Prostate gland (tissue), 2 donors: ENCODE results near the gene NCOA5. TPM values are rescaled to one million over a fixed set of nuclear protein-coding genes. Genes with fewer than 3 reads are reported as not detected.
A peak's percentile ranks its signal among the peaks of the same experiment; 100 is the strongest.

ENCODE experiments used
- DNase-seq: peaks from one replicate; pipeline ENCODE4 v3.0.0-alpha.2; 2019; ENCODE audit warnings: low spot score
- H3K27ac ChIP-seq, 2 donors: fragments of 200-600 bp; sonication (generic); 2 replicates each; pipeline ENCODE4 v1.5.1; 2017 to 2019
- H3K27me3 ChIP-seq: fragments of 200-600 bp; sonication (generic); replicated peaks from 2 replicates; pipeline ENCODE4 v1.5.1; 2019; ENCODE audit not compliant: insufficient read depth
- H3K36me3 ChIP-seq, 2 donors: fragments of 200-600 bp; sonication (generic); 1 replicate in 1 of 2; 2 replicates in 1 of 2; pipeline versions ENCODE4 v1.5.1 to v1.8.1; 2017 to 2019
- H3K4me1 ChIP-seq: fragments of 200-600 bp; sonication (generic); replicated peaks from 2 replicates; pipeline ENCODE4 v1.5.1; 2019
- H3K4me3 ChIP-seq, 2 donors: fragments of 200-600 bp; sonication (generic); 2 replicates each; pipeline ENCODE4 v1.5.1; 2017 to 2019
- H3K9me3 ChIP-seq: fragments of 200-600 bp; sonication (generic); 2 replicates; pipeline ENCODE4 v1.5.1; 2017
- POLR2A ChIP-seq: fragments of 450-650 bp; IDR thresholded peaks from one replicate; pipeline ENCODE4 v1.6.1; 2016; ENCODE audit warnings: antibody characterized with exemption, mild to moderate bottlenecking
- POLR2AphosphoS5 ChIP-seq: sonication (generic); formaldehyde crosslinking; IDR thresholded peaks from one replicate; pipeline ENCODE4 v1.6.1; 2017; ENCODE audit warnings: antibody characterized with exemption
- WGBS: methylation state at CpG from one replicate; pipeline ENCODE4 v1.1.5; 2018; 5-methylcytosine and 5-hydroxymethylcytosine counted together
- intact Hi-C: fragments of 100-400 bp; cut with DNase I; formaldehyde crosslinking; loops from one replicate; pipeline ENCODE4 v1.14.2; 2022
- total RNA-seq, 2 donors: library from RNA; depleted of rRNA; stranded (reverse); fragments of >200 nt; gene quantifications; one replicate each; pipeline ENCODE4 v1.1.0, GENCODE V29; 2016
- TF ChIP-seq, protein P1 (sequence below), 4 experiments: fragments of 200-600 bp in 2 of 4; fragments of 450-650 bp in 2 of 4; sonication (generic) in 2 of 4; IDR thresholded peaks; 1 replicate in 3 of 4; 2 replicates in 1 of 4; pipeline ENCODE4 v1.5.1; 2016 to 2019; ENCODE audit warnings: antibody characterized with exemption in 4 of 4, mild to moderate bottlenecking in 2 of 4, moderate library complexity in 2 of 4

Gene NCOA5
- total RNA-seq, 2 donors from 2014 or later = 41.0 to 50.6 TPM

DNA sequence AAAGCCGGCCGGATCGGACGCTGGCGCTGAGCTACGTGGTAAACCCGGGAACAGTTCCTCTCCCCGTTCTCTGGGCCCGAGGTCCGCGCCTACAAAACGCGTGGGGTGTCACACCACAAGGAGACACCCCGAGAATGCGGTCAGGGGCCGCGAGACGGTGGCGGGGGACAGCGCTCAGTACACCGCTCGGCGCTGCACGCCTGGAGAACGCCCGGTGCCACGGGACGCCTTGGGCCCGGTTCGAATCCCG lies 670 bp downstream of the NCOA5 start:
- DNase-seq = no peak
- no peaks in the 10 kb centered on the region for H3K27me3 ChIP-seq
- intact Hi-C loops = loop anchor here (10.0 kb wide), 1 partner anchor 64 kb away; the partner anchor contains the start of gene SLC12A5
- TF ChIP-seq POLR2A (no peak), POLR2AphosphoS5 (no peak)
- TF ChIP-seq, protein P1, sequence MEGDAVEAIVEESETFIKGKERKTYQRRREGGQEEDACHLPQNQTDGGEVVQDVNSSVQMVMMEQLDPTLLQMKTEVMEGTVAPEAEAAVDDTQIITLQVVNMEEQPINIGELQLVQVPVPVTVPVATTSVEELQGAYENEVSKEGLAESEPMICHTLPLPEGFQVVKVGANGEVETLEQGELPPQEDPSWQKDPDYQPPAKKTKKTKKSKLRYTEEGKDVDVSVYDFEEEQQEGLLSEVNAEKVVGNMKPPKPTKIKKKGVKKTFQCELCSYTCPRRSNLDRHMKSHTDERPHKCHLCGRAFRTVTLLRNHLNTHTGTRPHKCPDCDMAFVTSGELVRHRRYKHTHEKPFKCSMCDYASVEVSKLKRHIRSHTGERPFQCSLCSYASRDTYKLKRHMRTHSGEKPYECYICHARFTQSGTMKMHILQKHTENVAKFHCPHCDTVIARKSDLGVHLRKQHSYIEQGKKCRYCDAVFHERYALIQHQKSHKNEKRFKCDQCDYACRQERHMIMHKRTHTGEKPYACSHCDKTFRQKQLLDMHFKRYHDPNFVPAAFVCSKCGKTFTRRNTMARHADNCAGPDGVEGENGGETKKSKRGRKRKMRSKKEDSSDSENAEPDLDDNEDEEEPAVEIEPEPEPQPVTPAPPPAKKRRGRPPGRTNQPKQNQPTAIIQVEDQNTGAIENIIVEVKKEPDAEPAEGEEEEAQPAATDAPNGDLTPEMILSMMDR (IDR thresholded peaks at IDR 0.05) = no peak
- no peaks in the 10 kb centered on the region for H3K36me3 ChIP-seq
- peaks cover 8% of the 10 kb centered on the region for H3K4me1 ChIP-seq
- no peaks in the 10 kb centered on the region for H3K9me3 ChIP-seq
- WGBS = 0% methylated on average over 13 of the region's 31 CpGs
- H3K4me3 ChIP-seq = peak overlapping the region; percentile 71 to 81
- peak overlapping the region; percentile 97 for H3K27ac ChIP-seq

DNA sequence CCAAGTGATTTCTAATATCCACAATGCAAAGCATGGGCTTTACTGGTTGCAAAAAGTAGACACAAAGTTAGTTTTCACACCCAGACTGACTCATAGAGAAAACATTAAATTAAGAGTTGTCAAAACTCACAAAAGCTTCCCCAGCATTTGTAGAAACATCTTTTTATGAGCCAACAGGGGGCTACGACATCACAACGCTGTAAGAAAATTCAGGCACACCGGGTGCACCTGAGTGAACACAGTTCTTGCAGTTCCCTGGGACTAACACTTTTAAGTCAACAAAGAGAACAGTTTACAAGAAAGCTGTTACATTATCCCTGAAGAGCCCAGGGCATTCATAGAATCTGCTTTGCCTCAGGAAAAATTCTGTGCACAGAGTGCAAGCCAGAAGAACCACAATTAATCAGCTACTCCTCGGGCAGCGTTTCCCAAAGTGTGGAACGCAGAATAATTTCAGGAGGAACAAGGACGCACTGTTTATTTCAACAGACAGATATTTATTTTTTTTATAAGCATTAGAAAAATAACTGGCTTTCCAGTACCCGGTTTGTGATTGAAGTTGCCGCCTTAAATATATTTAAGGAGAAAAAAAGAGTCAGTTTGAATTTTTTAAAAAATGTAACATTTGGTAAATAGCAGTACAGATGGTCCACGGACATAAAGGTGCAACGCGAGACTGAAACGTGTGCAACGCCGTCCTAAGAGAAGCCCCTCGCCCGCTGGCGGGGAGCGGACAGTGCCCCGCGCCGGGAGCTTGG lies 1.2 kb downstream of the NCOA5 start:
- Histone ChIP-seq H3K27ac (peak overlapping the region; percentile 97), H3K9me3 (no peaks in the 10 kb centered on the region), H3K36me3 (no peaks in the 10 kb centered on the region), H3K27me3 (no peaks in the 10 kb centered on the region), H3K4me3 (peak overlapping the region; percentile 71 to 81), H3K4me1 (peaks cover 8% of the 10 kb centered on the region)
- TF ChIP-seq POLR2A (no peak), POLR2AphosphoS5 (no peak)
- TF ChIP-seq, protein P1 (IDR thresholded peaks at IDR 0.05) = no peak
- intact Hi-C loops = loop anchor here (10.0 kb wide), 1 partner anchor 64 kb away; the partner anchor contains the start of gene SLC12A5
- WGBS = 3% methylated on average over 22 of the region's 22 CpGs
- DNase-seq = no peak

DNA sequence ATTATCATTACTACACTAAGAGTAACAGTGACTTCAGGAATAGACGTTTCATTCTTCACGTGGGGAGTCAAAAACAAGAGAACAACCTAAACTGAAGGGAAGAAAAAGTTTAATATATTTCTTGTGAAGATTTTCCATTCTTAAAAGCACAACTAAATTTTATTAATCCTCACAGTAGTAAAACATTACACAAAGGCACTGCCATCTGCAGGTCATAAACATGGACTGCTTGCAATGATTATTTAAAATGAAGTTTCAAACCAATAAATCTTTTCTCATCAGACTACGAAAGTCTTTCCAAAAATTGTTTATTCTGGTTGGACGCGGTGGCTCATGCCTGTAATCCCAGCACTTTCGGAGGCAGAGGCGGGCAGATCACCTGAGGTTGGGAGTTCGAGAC lies 2.6 kb downstream of the NCOA5 start:
- WGBS = 30% methylated on average over 8 of the region's 8 CpGs

DNA sequence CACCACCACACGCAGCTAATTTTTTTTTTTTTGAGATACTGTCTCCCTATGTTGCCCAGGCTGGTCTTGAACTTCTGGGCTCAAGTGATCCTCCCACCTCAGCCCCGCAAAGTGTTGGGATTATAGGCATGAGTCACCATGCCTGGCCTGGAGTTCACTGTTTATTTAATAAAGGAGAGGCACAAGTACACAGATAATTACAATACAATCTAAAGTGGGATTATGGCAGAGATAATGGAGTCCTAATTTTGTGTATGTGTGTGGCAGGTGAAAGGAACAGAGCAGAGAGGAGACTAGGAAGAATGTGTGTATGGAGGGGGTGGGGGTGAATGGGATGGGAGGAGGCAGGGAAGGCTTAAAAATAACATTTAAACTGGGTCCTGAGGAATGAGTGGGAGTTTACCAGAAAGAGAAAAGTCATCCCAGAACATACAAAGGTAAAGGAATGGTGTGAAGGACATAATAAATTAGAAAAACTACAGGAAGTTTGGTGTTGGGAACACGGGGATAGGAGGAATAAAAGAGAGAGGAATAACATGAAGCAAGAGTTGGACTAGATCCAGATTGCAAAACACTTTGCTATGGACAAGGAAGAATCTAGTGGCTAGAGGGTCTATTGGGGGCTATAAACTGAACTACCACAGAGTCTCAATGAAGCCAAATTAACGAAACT lies 4.4 kb downstream of the NCOA5 start:
- no peaks in the 10 kb centered on the region for H3K27me3 ChIP-seq
- H3K4me3 ChIP-seq = no peak overlapping the region
- WGBS = 32% methylated on average over 4 of the region's 4 CpGs
- no peaks in the 10 kb centered on the region for H3K36me3 ChIP-seq
- H3K27ac ChIP-seq = no peak overlapping the region
- TF ChIP-seq POLR2AphosphoS5 = no peak
- TF ChIP-seq, protein P1 (IDR thresholded peaks at IDR 0.05) = no peak
- no peak for TF ChIP-seq POLR2A
- no peak for DNase-seq
- intact Hi-C loops = loop anchor here (10.0 kb wide), 1 partner anchor 61 kb away; the partner anchor contains the start of gene SLC12A5
- H3K4me1 ChIP-seq = peaks cover 8% of the 10 kb centered on the region
- no peaks in the 10 kb centered on the region for H3K9me3 ChIP-seq

More for the DNA sequence above, 2.6 kb downstream of the NCOA5 start:
- no peak overlapping the region for H3K4me3 ChIP-seq
- no peaks in the 10 kb centered on the region for H3K9me3 ChIP-seq
- peak overlapping the region in 1 of 2 donors; percentile 97 for H3K27ac ChIP-seq
- intact Hi-C loops = loop anchor here (10.0 kb wide), 1 partner anchor 62 kb away; the partner anchor contains the start of gene SLC12A5
- no peaks in the 10 kb centered on the region for H3K27me3 ChIP-seq
- no peak for DNase-seq
- peaks cover 8% of the 10 kb centered on the region for H3K4me1 ChIP-seq
- TF ChIP-seq, protein P1 (IDR thresholded peaks at IDR 0.05) = peak in 3 of 4 experiments; percentile 27 to 47 (median 30)
- TF ChIP-seq POLR2AphosphoS5 (peak; percentile 4), POLR2A (no peak)
- no peaks in the 10 kb centered on the region for H3K36me3 ChIP-seq
